Loucy (cell line): ENCODE results near the gene OR13A1.

Source experiments
- EZH2phosphoT487 ChIP-seq: fragments of 200-600 bp; IDR thresholded peaks from 2 replicates; pipeline ENCODE4 v1.6.1; 2018; ENCODE audit warnings: antibody characterized with exemption, mild to moderate bottlenecking, moderate library complexity, borderline replicate concordance
- TF ChIP-seq, protein P1 (sequence below): fragments of 200-600 bp; sonication (generic); conservative IDR thresholded peaks from 2 replicates; pipeline ENCODE4 v1.5.1; 2014; ENCODE audit warnings: mild to moderate bottlenecking, antibody characterized with exemption, low read length

DNA sequence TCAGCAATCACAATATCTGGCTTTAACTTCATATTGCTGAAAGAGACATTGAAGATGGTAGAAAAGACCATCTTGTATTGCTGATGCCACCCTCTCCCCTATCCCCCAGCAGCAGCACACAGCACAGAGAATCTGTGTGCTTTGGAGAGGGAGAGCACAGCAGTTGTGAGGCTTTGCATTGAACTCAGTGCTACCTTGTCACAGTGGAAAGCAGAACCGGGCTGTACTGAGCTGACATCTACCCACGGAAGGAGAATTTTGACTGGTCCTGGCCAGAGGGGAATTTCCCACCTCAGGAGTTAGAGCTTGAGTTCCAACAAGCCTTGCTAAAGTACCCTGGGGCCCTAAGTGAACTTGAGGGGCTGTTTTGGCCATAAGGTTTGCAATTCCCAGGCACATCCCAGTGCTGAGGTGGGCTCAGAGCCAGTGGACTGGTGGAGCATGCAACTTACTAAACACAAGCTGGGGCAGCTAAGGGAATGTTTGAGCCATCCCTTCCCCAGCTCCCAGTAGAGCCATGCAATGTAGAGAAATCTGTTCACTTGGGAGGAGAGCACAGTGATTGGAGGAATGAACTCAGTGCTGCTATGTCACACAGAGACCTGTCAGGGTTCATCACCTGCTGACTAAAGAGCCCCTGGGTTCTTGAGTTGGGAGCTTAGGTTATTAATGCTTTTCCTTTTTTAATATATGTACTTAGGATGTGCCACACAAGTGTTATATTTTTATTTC lies 62.1 kb downstream of the OR13A1 start:
- TF ChIP-seq, protein P1, sequence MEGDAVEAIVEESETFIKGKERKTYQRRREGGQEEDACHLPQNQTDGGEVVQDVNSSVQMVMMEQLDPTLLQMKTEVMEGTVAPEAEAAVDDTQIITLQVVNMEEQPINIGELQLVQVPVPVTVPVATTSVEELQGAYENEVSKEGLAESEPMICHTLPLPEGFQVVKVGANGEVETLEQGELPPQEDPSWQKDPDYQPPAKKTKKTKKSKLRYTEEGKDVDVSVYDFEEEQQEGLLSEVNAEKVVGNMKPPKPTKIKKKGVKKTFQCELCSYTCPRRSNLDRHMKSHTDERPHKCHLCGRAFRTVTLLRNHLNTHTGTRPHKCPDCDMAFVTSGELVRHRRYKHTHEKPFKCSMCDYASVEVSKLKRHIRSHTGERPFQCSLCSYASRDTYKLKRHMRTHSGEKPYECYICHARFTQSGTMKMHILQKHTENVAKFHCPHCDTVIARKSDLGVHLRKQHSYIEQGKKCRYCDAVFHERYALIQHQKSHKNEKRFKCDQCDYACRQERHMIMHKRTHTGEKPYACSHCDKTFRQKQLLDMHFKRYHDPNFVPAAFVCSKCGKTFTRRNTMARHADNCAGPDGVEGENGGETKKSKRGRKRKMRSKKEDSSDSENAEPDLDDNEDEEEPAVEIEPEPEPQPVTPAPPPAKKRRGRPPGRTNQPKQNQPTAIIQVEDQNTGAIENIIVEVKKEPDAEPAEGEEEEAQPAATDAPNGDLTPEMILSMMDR: no peak
- TF ChIP-seq EZH2phosphoT487: no peak
